Middle frontal gyrus (tissue), 1 donor: ENCODE results near the gene HEG1.
A peak's percentile ranks its signal among the peaks of the same experiment; 100 is the strongest.

Source experiments
- DNase-seq: peaks from one replicate; pipeline ENCODE4 v3.0.0-alpha.2; 2015; ENCODE audit warnings: low spot score; ENCODE audit errors: extremely low spot score

HEG1 gene

DNA sequence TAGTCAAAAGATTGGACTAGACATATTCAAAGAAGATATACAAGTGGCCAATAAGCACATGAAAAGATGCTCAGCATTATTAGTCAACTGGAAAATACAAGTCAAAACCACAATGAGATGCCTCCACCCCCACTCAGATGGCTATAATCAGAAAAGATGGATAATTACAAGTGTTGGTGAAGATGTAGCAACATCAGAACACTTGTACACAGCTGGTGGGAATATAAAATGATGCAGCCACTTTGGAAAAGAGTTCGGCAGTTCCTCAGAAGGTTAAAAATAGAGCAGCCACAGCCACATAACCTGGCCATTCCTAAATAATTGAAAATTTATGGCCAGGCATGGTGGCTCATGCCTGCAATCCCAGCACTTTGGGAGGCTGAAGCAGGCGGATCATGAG lies 38.4 kb downstream of the HEG1 start:
- DNase-seq: no peak

DNA sequence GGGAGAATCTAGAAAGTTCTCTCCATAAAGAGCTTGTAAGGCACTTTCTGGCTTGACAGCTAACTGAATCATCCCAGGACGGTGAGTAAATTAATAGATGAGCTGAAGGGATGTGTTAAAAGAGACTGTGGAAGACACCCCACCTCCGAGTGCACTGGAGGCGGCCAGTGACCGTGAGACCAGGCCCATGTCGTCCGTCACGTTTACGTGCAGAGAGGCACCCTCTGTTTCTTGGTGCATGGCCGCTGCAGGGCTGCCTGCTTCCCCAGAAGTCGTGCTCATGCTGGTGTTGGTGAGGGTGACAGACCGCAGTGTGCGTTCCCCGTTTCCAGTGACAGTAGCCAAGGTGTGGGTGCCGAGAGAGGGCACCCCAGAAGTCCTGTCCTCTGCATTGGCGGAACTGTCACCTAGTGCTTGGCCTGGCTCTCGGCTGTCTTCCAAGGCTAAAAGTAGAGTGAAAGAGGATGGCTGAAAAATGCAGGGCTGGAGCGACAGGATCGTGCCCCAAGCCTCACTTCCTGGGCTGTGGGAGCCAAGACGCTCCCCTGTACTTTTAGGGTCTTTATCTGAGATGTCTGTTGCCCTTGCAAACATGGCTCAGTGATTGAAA lies 41.1 kb downstream of the HEG1 start:
- no peak for DNase-seq

DNA sequence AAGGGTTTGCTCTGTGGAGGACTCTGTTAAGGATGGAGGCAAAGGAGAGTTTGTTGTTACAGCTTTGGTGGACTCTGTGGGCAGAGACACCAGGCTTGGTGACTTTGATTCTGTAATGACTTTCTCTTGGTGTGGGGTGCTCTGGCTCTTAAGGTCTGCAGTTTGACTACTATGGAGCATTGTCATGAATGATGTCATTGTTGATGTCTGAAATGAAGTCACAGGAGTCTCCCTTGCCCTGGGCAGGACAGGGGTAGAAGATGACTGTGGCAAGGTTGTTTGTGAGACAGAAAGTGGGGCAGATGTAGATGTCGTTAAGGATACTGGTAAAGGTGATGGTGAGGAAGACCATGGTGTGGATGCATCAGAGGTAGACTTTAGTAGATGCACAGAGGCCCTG lies 42.7 kb downstream of the HEG1 start:
- no peak for DNase-seq

DNA sequence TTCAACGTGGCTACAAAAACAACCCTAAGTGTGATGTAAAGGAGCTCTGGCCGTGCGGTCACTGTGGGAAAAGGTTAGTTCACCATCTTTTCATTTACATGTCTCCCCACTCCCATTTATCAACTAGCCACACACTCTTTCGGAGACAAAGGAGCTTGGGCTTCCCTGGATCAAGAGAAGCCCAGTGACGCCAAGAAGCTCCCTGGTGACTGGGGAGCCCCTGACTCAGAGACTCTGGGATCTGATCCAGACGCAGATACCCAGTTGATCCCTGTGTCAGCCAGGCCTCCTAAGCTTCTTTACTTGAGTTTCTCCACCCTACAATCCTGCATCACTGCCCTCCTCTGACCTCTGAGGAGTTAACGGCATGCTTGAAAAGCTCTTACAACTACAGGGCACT lies 43.9 kb downstream of the HEG1 start:
- DNase-seq: no peak

DNA sequence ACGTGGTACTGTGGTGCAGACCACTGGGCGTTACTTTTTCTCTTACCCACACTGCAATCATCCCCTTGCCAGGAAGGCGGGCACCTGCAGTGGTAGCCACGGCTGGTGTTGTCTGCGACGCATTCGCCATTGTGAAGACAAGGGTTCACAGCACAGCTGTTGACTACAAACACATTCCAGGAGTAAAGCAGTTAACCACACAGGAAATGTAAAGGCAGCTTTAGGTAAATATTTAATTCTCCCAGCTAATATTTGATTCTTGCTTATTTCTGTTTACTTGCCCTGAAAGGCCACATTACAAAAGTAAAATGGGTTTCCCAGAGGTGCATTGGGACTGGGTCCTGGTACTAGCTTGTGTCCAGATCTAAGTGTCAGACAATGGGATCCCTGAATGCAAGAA lies 45.4 kb downstream of the HEG1 start:
- DNase-seq: no peak

DNA sequence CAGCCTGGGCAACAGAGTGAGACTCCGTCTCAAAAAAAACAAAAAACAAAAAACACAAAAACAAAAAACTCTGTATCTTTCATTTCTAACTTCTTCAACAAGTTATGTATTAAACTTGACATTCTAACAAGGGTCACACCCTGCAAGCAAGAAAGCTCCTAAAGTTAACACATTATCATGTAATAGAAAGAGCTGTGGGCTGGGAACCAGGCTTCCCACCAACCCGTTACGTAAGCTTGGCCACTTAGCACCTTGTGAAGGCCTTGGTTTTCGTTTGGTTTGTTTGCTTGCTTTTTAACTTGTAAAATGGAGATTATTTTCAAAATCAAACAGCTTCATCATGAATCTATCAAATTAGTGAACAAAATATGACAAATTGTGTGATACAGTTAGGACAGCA lies 47.0 kb downstream of the HEG1 start:
- no peak for DNase-seq

DNA sequence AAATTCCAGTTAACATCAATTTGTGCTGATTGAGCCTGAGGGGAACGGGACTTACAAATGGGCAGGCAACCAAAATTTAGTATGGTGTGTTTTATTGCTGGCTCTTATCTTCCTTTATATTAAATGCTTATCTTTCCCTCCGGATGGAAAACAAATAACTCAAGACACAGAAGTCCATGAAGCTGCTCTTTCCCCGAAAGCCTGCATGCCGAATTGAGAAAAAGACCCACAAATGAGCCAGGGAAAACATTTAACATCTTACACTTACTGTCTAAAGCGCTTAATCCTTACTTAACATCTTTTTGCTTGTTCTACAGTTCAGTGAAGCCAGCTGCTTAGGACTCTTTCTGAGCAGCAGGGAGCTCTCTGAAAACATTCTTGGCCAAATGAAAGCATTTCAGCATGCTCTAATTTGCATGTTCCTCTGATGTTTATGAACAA lies 49.5 kb downstream of the HEG1 start:
- DNase-seq: no peak

DNA sequence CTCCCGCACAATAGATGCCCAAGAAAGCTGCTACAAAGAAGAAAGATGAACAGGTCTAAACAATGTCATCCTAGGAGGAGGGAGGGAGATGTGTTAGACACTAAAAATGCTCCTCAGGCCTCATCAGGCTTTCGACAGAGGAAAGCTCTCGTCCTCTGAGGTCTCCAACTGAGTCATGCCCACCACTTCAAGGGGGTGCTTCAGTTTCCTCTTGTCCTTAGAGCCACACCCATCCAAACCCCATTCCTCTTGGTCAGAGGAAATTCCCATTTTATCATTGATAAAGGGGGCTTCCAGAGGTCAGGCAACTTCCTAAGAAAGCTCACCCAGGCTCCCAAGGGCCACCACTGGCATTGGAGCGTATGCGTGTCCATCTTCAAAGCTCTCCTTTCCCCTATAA lies 50.1 kb downstream of the HEG1 start:
- DNase-seq: no peak

DNA sequence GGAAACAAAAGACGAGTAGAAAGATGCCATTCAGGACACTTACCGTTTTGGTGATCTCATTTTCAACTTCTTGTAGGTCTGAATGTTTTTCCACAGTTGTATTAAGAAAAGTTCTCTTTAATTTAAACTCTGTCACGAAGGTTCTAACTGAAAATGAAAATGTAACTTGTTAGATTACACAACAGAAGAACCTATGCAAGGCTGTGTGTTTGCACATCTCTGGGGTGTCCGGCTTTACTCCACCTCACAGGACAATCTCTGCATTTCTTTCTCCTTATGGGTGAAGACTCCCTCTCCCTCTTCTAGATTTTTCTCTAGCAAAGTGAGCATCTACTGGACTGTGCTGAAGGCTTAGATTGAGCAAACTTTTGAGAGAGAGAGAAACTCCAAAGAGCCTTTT lies 50.6 kb downstream of the HEG1 start:
- DNase-seq: no peak

DNA sequence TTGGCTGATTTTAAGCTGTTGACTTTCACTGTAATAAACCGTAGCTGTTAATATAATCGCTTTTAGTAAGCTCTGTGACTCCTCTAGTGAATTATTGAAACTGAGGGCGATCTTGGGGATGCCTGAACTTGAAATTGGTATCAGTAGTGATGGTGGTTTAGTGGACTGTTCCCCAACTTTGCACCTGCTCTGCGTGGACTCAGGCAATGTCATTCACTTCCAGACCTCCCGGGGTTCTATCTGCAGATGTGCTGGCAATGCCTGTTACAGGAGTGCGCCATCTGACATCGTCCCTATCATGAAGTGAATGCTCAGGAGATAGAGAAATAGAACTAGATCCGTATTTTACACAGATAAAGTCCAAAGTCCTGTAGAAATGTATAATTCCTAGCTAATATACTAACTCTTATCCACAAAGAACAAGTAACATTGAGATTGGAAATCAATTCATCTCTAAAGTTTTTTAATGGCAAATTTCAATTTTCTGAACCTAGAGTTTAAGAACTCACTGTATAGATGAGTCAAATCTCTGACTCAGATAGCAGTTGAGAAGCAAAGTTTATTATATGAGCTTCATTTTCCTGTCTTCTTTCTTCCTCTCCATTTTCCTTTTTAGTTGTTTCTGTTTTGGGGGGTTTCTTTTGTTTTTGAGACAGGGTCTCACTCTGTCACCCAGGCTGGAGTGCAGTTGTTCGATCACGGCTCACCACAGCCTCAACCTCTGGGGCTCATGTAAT lies 51.8 kb downstream of the HEG1 start:
- DNase-seq: no peak

DNA sequence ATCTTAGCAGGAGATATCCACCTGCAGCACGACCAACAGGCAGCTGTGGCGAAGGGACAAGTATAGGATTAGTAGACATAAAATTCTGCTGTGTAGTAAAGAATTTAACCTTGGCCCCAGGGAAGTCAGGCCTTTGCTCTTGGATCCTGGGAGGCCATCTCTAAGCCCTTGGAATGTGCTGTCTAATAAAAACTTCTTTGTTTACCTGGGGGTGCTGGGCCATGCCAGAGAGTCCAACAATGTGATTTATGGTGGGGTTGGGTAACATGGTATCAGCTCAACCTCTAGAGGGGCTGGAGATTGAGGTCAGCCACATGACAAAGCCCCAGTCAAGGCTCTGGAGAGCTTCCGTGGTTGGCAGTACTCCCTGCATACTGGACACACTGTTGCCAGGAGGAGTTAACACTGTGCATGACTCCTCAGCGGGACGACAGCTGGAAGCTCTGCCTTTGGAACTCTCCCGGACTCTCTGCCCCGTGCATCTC lies 52.4 kb downstream of the HEG1 start:
- DNase-seq: no peak

DNA sequence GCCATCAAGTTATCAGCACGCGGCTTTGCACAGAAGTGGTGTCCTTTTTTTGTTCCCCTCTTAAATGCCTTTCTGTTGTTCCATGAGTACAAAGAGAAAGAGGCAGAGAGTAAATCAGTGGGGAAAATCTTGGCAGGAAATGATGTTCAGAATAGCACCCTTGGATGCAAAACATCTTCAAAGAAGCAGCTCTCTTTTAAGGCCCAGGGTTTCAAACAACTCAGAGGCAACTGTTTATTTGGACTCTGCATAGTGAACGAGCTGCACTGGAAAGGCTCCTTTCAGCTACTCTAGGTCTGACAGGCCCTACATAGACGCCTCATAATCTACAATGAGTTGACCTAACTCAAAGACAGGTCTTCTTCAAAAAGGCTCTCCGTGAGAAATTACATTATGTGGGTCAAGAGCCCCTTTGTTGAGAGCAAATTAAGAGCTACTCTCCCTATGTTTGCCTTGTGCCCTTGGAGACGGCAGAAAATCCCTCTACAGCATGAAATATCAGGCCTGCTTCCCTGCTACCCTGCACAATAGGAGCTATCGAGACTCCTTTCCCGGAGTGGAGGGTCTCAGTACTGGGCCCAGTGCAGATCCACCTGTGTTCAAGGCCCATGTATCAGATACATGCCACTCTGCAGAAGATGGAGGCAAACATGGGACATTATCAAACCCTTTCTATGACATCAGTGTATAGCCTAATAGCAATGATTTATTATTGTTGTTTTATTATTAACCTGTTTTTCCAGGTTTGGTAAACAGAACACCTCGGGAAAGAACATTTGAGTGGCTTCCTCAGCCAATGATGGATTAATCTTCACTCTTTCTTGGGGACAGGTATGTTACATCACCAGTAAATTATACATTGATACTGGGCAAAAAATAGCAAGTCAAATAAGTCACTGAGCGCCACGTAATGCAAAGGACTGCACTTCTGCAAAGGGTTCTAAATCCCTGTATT lies 53.1 kb downstream of the HEG1 start:
- DNase-seq: no peak

DNA sequence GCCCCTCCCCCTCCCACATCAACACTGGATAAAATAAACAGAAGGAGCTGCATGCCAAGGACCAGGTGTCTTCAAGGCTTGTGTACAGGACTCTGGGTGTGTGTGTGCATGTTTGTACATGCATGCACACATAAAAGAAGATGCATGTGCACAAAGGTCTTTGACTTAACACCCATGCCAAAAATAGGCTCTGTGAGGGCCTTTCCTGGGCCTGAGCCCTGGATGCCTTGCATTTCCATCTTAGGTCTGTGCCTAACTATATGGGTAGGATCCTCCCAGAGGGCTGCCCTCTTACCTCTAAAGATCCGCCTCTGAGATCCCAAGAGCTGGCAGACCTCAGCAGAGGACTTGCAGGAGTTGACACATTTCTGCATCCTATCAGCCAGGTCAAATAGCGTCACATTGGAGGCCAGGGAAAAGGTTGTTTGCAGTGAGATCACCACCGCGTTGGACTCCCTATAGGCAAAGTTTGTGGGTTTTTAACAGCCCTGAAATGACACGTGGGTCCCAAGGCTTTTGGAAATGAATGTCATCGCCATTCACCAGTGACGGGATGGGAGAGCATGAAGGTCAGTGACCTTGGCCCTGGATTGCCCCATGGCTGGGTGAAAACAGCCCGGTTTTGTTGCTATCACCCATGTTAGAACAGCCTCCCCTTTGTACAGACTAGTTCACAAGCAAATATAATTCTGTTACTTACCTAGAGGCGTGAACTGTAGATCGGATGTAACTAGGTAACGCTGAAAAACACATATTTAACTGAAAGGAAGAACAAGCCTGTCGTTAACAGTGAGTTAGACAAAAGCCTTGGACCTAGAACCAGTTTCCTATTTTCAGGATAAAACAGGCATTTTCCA lies 54.0 kb downstream of the HEG1 start:
- DNase-seq: no peak

DNA sequence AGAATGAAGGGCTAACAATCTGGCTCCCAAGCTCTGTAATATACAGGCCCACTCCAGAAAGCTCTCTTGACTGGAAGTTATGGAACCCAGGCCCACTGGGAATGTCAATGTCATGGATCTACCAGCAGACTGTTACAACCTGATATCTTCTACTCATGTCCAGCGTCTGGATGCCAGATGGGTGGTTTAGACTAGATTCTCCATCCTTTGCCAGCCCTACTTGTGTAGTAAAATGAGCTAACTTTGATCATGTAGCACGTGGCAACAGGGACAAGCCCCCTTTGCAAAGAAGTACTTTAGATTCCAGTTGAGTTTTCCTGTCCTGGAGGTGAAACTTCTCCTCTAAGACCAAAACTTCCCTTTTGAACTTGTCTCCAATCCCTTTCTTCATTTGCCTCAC lies 55.1 kb downstream of the HEG1 start:
- DNase-seq: no peak

DNA sequence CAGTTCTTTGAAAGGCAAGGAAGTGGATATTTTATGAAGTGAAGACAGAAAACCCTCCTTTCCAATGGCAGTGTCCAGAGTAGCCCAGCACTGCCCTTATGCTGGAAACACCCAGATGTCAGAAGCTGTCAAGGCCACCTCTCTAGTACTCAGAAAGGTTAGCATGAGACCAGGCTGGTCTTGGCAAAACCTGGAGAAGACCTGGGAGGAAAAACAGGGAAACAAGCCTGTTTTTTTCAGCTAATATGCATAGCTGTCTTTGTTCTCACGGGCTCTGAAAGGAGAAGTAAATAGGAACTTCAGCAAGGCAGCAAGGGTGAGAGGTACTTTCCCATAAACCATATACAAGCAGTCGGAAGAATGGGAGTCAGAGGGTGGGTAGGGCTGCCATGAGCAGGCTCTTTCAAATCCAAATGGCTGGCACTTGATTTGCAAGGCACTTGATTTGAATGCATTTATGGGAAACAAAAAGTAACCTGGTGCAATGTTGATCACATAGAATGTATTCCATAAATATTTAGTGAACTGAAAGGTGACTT lies 55.8 kb downstream of the HEG1 start:
- DNase-seq: no peak

DNA sequence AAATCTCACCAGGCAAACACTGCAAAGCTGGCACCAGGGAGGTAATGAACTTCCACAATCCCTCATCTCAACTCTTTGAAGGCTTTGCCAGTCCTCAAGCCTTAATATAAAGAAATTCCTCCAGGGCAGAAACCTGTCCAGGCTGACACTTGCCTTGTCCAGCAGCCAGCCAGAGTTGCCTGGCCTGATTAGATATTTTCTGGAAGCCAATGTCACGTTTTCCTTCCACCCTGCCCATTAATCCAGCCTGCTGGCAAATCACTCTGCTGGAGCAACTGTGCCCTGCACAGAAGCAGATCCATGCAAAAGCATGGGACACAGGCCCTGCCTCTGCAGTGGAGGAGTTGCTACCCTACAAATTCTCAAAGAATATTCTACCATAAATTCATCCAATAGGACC lies 56.5 kb downstream of the HEG1 start:
- DNase-seq: no peak

DNA sequence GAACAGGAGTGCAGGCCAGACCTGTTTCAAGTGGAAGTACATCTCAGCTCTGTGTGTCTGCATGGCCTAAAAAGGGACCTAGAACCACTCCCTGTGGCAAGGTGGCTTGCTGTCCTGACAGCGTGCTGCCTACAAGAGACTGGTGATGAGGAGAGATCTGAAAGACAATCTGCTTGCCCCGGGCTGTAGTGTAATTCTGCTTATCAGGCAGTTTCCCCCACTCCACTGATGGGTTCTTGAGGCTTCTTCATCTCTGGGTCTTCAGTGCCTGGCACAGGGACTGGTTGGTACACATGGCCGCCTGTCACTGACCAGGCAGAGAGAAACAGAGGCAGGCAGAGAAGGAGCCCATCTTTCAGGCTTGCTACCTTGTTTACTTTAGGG lies 57.6 kb downstream of the HEG1 start:
- DNase-seq: no peak

DNA sequence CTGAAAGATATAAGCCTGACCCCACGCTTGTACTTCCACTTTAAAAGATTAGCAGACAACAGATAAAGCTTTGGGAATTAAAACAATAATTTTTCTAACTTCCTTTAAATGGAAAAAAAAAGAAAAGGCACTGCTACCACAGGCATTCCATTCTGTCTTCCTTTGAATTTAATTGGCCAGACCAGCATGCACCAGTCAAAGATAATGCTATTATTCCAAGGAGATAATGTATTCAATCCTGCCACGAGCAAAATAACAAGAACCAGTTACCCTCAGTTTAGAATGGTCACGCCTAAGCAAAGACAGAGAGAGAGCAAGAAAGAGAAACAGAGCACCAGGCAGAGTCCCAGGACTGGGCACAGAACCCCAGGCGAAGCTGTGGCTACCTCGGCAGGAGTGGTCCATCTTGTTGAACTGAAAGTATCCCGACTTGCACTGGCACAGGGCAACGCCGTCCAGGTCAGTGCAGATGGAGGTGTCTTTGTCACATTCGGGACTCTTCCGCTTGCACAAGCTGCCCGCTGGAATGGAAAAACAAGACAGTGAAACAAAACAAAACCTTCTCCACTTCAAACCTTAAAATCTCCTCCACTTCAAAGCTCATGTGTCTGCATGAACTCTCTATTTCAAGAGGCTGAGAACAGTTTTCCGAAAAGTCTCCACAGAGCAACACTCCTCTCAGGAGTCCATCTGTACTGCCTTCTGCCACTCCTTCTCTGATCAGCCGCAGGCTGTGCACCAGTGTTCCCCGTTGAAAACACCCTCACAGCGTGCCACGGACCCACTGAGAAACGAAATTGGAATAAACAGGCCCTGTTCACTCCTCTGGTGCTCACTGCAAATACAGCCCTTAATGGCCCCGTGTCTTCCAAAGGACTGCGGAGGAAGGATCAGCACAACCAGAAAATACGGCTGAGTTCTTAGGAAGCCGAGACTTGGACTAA lies 58.2 kb downstream of the HEG1 start:
- DNase-seq: no peak

DNA sequence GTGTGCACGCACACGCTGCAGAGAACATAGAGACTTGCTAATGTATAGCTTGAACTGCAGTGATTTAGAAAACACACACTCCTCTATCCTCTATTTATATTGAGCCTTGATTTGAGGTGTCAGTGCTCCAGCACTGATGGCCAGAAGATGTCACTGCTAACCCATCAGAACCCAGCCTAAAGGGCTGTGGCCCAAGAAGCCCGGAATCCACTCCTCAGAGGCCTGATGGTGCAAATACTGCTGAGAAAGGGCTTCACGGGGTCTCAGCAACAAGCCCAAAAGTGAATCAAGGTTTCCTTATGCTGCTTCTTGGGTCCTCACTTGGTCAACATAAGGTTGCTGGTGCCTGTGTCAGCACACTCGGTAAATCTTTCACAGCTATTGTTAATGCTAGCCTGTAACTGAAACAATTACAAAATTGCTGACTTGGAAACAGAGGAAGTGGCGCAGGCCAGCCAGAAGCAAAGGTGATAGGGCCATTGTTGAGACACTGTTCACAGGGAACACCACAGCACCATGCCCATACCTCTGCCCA lies 60.3 kb downstream of the HEG1 start:
- peak; percentile 47 for DNase-seq
